ENCODE data around the gene IGF2. TPM values are rescaled to one million over a fixed set of nuclear protein-coding genes. Genes with fewer than 3 reads are reported as not detected.

IGF2 gene
- total RNA-seq, 1 experiment from 2014 or later, result 14.5 TPM

DNA sequence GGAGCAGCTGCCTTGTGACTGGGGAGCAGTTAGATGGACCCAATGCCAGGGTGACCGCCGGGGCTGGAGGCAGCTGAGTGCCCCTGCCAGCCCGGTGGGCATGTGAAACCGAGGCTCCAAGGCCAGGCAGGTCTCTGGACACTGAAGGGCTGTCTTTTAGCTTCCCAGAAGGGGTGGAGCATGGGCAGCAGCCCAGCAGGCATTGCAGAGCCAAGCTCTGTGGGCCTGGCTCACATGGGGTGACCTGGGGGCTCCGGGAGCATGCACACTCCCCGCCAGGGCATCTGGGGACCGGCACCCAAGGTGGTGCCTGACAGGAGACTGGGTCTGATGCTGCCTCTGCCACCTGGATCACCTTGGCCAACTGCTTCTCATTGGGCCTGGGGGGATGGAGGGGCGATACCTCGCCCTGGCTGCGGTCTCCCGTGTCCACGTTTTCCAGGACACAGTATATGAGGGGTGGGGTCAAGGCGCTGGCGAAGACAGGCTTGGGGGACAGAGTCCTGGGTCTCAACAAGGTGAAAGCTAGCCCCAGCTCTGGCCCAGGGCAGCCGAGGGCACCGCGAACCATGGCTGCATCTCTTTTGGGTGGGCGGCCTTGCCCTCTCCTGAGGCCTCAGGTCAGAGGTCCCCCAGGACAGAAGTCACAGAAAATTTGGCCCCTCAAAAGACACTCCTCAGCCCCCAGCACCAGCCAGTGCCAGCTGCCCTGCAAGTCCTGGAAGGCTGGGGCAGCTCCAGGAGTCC, 18.3 kb upstream of the IGF2 start:
- in situ Hi-C loops (cut with HindIII; ENCODE audit: low pct_unique_long_range_greater_than_20kb, low sequenced_read_pairs), result no loop called here
- intact Hi-C loops (cut with micrococcal nuclease; ENCODE audit: unreplicated experiment), result loop anchor here (5.0 kb wide), 1 partner anchor 285 kb away; no protein-coding TSS in a partner anchor
- no peak for ATAC-seq
- peaks cover 4% of the 10 kb centered on the region for H3K4me1 ChIP-seq (ENCODE audit: control insufficient read depth, insufficient read depth, low read length)
- H3K27me3 ChIP-seq (ENCODE audit: control insufficient read depth, insufficient read depth, low read length), result no peaks in the 10 kb centered on the region
- ChIA-PET CTCF (interaction anchor here (0.5 to 2.9 kb wide), 8 partner anchors 8 to 463 kb away, joined by 3 to 21 read pairs (median 4); no protein-coding TSS in a partner anchor), POLR2A (no interaction called here)
- H3K36me3 ChIP-seq (ENCODE audit: control insufficient read depth, insufficient read depth, low read length), result no peaks in the 10 kb centered on the region
- no TSS peak for BruUV-seq (replicated peaks)
- H3K4me3 ChIP-seq (ENCODE audit: low read depth in 2 of 2, low read length in 2 of 2), result no peak overlapping the region
- no peak for TF ChIP-seq SIN3A (IDR thresholded peaks at IDR 0.05; ENCODE audit: borderline replicate concordance, insufficient read depth, low read depth, low read length)
- TF ChIP-seq, protein P1, sequence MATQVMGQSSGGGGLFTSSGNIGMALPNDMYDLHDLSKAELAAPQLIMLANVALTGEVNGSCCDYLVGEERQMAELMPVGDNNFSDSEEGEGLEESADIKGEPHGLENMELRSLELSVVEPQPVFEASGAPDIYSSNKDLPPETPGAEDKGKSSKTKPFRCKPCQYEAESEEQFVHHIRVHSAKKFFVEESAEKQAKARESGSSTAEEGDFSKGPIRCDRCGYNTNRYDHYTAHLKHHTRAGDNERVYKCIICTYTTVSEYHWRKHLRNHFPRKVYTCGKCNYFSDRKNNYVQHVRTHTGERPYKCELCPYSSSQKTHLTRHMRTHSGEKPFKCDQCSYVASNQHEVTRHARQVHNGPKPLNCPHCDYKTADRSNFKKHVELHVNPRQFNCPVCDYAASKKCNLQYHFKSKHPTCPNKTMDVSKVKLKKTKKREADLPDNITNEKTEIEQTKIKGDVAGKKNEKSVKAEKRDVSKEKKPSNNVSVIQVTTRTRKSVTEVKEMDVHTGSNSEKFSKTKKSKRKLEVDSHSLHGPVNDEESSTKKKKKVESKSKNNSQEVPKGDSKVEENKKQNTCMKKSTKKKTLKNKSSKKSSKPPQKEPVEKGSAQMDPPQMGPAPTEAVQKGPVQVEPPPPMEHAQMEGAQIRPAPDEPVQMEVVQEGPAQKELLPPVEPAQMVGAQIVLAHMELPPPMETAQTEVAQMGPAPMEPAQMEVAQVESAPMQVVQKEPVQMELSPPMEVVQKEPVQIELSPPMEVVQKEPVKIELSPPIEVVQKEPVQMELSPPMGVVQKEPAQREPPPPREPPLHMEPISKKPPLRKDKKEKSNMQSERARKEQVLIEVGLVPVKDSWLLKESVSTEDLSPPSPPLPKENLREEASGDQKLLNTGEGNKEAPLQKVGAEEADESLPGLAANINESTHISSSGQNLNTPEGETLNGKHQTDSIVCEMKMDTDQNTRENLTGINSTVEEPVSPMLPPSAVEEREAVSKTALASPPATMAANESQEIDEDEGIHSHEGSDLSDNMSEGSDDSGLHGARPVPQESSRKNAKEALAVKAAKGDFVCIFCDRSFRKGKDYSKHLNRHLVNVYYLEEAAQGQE (IDR thresholded peaks at IDR 0.05; ENCODE audit: insufficient read depth in 1 of 2, low read depth in 2 of 2, low read length in 1 of 2), result no peak
- no peak for TF ChIP-seq TCF7L2 (IDR thresholded peaks at IDR 0.05; ENCODE audit: low read depth, low read length)
- TF ChIP-seq, protein P2, sequence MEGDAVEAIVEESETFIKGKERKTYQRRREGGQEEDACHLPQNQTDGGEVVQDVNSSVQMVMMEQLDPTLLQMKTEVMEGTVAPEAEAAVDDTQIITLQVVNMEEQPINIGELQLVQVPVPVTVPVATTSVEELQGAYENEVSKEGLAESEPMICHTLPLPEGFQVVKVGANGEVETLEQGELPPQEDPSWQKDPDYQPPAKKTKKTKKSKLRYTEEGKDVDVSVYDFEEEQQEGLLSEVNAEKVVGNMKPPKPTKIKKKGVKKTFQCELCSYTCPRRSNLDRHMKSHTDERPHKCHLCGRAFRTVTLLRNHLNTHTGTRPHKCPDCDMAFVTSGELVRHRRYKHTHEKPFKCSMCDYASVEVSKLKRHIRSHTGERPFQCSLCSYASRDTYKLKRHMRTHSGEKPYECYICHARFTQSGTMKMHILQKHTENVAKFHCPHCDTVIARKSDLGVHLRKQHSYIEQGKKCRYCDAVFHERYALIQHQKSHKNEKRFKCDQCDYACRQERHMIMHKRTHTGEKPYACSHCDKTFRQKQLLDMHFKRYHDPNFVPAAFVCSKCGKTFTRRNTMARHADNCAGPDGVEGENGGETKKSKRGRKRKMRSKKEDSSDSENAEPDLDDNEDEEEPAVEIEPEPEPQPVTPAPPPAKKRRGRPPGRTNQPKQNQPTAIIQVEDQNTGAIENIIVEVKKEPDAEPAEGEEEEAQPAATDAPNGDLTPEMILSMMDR (IDR thresholded peaks at IDR 0.05), result no peak
- no peak for TF ChIP-seq POLR2AphosphoS5 (IDR thresholded peaks at IDR 0.05; ENCODE audit: low read depth, low read length)
- H3K9me3 ChIP-seq (ENCODE audit: control insufficient read depth, insufficient read depth, low read depth, low read length), result no peaks in the 10 kb centered on the region
- no peak overlapping the region for H3K27ac ChIP-seq (ENCODE audit: low read length)
- no peak for DNase-seq (ENCODE audit: low read depth, low spot score)

DNA sequence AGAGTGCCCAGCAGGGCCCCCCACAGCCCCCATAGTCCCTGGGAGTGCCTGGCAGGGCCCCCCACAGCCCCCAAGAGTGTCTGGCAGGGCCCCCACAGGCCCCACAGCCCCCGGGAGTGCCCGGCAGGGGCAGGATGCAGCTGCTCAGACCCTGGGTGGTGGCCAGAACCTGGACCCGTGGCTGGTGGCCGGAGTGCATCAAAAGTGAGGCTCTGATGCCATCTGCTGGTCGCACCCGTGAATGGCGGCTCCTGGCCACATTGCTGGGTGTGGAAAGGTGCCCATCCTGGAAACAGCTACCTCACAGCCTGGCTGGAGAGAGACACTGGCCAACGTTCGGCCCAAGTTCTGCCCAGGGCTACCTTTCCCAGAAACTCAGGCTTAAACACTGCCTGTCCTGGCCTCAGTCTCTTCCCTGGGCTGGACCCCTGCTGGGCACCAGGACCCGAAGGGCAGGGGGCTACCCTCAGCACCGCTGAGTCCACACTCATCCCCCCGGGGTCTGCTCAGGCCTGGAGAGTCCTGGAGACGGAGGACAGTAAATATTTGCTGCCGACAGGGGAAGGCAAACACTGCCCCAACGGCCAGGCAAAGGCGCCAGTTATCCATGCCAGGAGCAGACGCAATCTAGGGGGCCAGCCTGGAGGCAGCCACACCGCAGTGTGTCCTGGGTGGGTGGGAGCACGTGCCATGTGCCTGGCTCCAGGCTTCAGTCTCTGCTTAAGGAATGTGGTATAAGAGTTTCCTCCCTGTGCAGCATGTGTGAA, 17.4 kb upstream of the IGF2 start:
- DNase-seq (ENCODE audit: low read depth, low spot score) (peak; percentile 39), ATAC-seq (peak; percentile 78)
- Histone ChIP-seq H3K9me3 (ENCODE audit: control insufficient read depth, insufficient read depth, low read depth, low read length) (no peaks in the 10 kb centered on the region), H3K27me3 (ENCODE audit: control insufficient read depth, insufficient read depth, low read length) (no peaks in the 10 kb centered on the region), H3K27ac (ENCODE audit: low read length) (no peak overlapping the region), H3K4me1 (ENCODE audit: control insufficient read depth, insufficient read depth, low read length) (peaks cover 11% of the 10 kb centered on the region), H3K4me3 (ENCODE audit: low read depth in 2 of 2, low read length in 2 of 2) (0 out of 4 replicates have a peak overlapping the region, but pooled peaks of 1 of the 2 experiments have one; percentile 14), H3K36me3 (ENCODE audit: control insufficient read depth, insufficient read depth, low read length) (no peaks in the 10 kb centered on the region)
- POLR2A ChIA-PET, result interaction anchor here (0.6 to 0.8 kb wide), 3 partner anchors 58 to 465 kb away, joined by 3 to 5 read pairs (median 3); no protein-coding TSS in a partner anchor
- no peak for TF ChIP-seq POLR2AphosphoS5 (IDR thresholded peaks at IDR 0.05; ENCODE audit: low read depth, low read length)
- no peak for TF ChIP-seq TCF7L2 (IDR thresholded peaks at IDR 0.05; ENCODE audit: low read depth, low read length)
- TF ChIP-seq, protein P1 (IDR thresholded peaks at IDR 0.05; ENCODE audit: insufficient read depth in 1 of 2, low read depth in 2 of 2, low read length in 1 of 2), result peak in 1 of 2 experiments; percentile 68; a peak in 1 of 4 replicates
- TF ChIP-seq SIN3A (IDR thresholded peaks at IDR 0.05; ENCODE audit: borderline replicate concordance, insufficient read depth, low read depth, low read length), result no peak
- TF ChIP-seq, protein P2 (IDR thresholded peaks at IDR 0.05), result peak; percentile 98
- intact Hi-C loops (cut with micrococcal nuclease; ENCODE audit: unreplicated experiment) (loop anchor here (5.0 kb wide), 1 partner anchor 284 kb away; no protein-coding TSS in a partner anchor), in situ Hi-C loops (cut with HindIII; ENCODE audit: low pct_unique_long_range_greater_than_20kb, low sequenced_read_pairs) (no loop called here)
- CTCF ChIA-PET, result interaction anchor here (0.5 to 2.9 kb wide), 13 partner anchors 8 to 504 kb away, joined by 3 to 21 read pairs (median 4); no protein-coding TSS in a partner anchor
- no TSS peak for BruUV-seq (replicated peaks)

Measured in Panc1 (cell line).